AG10803 (cell line): Measurements from ENCODE around the gene SUN2.

Experiments used
- DNase-seq: peaks from one replicate; pipeline ENCODE4 v3.0.0; 2010; ENCODE audit warnings: low read depth
- H3K4me3 ChIP-seq: 2 replicates; pipeline ENCODE4 v1.5.1; 2011; ENCODE audit warnings: mild to moderate bottlenecking, low read length, control low read depth
- TF ChIP-seq, protein P1 (sequence below): conservative IDR thresholded peaks from 2 replicates; pipeline ENCODE4 v1.5.1; 2011; ENCODE audit warnings: mild to moderate bottlenecking, low read length, control low read depth, inconsistent platforms

Gene SUN2

GRCh38 chr22:38775656-38776055 is 19.9 kb upstream of the SUN2 start:
- no peak for DNase-seq
- H3K4me3 ChIP-seq: no peak overlapping the region
- TF ChIP-seq, protein P1, sequence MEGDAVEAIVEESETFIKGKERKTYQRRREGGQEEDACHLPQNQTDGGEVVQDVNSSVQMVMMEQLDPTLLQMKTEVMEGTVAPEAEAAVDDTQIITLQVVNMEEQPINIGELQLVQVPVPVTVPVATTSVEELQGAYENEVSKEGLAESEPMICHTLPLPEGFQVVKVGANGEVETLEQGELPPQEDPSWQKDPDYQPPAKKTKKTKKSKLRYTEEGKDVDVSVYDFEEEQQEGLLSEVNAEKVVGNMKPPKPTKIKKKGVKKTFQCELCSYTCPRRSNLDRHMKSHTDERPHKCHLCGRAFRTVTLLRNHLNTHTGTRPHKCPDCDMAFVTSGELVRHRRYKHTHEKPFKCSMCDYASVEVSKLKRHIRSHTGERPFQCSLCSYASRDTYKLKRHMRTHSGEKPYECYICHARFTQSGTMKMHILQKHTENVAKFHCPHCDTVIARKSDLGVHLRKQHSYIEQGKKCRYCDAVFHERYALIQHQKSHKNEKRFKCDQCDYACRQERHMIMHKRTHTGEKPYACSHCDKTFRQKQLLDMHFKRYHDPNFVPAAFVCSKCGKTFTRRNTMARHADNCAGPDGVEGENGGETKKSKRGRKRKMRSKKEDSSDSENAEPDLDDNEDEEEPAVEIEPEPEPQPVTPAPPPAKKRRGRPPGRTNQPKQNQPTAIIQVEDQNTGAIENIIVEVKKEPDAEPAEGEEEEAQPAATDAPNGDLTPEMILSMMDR: no peak

DNA sequence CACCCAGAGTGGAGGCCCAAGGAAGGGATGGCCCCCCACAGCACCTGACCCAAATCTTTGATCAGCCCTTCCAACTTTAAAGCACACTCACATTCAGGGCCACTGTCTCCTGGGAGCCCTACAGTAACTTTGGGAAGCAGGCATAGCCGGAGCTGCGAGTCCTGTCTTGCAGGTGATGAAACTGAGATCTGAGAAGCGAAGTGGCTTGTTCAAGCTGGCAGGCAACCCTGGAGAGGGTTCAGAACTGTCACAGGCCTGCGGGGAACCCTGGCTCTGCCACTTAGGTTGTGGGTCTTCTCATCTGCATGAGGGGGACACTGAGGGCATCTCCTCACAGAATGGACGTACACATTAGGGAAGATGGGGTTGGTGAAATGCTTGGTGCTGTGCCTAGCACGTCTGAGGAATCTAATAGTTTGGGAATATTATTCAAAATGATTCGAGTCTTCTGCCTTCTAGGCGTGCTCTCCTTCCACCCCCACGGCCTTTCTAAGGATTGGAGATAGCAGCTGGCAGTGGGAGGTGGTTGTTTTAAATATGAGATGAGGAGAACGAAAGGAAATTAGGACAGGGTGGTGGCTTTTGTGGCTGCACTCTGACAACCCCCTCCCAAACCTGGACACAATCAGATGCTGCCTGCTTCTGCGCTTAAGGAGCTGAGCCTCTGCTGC is 18.8 kb upstream of the SUN2 start:
- H3K4me3 ChIP-seq: no peak overlapping the region
- TF ChIP-seq, protein P1: no peak
- DNase-seq: no peak

DNA sequence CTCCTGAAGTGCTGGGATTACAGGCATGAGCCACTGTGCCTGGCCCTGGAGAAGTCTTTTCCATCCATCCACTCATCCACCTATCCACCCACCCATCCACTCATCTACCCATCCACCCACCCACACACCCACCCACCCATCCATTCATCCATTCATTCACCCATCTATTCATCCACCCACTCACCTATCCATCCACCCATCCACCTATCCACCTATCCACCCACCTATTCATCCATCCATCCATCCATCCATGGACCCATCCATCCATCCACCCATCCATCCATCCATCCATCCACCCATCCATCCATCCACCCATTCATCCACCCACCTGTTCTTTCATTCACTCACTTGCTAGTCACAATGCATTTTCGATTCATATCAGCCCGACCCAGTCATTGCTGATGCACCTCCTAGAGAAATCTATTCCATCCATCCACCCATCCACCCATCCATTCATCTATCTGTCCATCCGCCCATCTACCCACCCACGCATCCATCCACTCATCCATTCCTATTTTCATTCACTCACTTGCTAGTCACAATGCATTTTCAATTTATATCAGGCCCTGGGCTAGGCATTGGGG is 17.7 kb upstream of the SUN2 start:
- H3K4me3 ChIP-seq: no peak overlapping the region
- DNase-seq: no peak
- TF ChIP-seq, protein P1: no peak

DNA sequence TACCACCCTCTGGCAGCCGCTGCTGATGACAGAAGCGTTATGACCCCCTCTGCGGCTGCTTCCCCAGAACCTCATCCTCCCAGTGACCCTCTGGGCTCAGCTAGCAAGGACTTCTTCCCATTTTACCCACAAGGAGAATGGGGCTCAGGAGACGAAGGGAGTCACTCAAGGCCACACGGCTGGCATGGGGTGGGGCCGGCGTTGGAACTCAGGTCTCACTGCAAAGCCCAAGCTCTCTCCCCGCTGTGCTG is 16.8 kb upstream of the SUN2 start:
- TF ChIP-seq, protein P1: no peak
- DNase-seq: no peak
- no peak overlapping the region for H3K4me3 ChIP-seq

GRCh38 chr22:38770257-38770949 is 14.6 kb upstream of the SUN2 start:
- DNase-seq: no peak
- TF ChIP-seq, protein P1: no peak
- H3K4me3 ChIP-seq: no peak overlapping the region

DNA sequence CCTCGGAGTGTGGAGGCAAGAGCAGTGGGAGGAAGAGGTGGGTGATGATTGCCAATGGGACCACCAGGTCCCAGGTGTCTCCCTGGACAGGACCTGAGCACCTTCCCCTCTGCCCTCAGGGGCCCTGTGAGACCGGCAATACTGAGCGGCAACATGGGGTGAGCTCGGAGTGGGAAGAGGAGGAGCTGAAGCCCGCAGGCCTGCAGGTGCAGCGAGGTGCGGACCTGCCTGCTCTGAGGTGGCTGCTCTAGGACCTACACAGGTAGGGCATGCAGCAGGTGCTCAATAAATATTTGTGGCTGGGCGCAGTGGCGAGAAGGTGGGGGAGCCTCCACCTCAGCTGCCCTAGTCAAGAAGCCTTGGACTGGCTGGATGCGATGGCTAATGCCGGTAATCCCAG is 12.2 kb upstream of the SUN2 start:
- no peak for DNase-seq
- TF ChIP-seq, protein P1: no peak

GRCh38 chr22:38767313-38767712 is 11.5 kb upstream of the SUN2 start:
- TF ChIP-seq, protein P1: no peak
- no peak overlapping the region for H3K4me3 ChIP-seq
- no peak for DNase-seq

More for the DNA sequence above, 12.2 kb upstream of the SUN2 start:
- no peak overlapping the region for H3K4me3 ChIP-seq
